HepG2 (cell line): Measurements from ENCODE around the gene EMC8. TPM values are rescaled to one million over a fixed set of nuclear protein-coding genes. Genes with fewer than 3 reads are reported as not detected.

Source experiments
- CREB1 ChIP-seq, 2 experiments: fragments of 450-650 bp in 1 of 2; IDR thresholded peaks; 2 replicates each; pipeline ENCODE4 v1.6.1; 2016 to 2017; ENCODE audit warnings: control low read depth in 1 of 2, mild to moderate bottlenecking in 1 of 2, missing compliant biosample characterization in 1 of 2, missing genetic modification characterization in 1 of 2
- ESRRA ChIP-seq: sonication (generic); formaldehyde crosslinking; IDR thresholded peaks from 2 replicates; pipeline ENCODE4 v1.5.1; 2020; ENCODE audit warnings: mild to moderate bottlenecking, low read depth, missing genetic modification reagents
- GABPA ChIP-seq, 2 experiments: IDR thresholded peaks; 2 replicates each; pipeline ENCODE4 v1.6.1; 2011 to 2016; ENCODE audit warnings: low read depth in 2 of 2, low read length in 1 of 2, missing biosample characterization in 1 of 2, missing genetic modification characterization in 1 of 2
- GLMP ChIP-seq: sonication (generic); formaldehyde crosslinking; IDR thresholded peaks from 2 replicates; pipeline ENCODE4 v1.9.0; 2021; ENCODE audit warnings: missing genetic modification reagents, mild to moderate bottlenecking, borderline replicate concordance
- HDAC1 ChIP-seq: sonication (generic); formaldehyde crosslinking; IDR thresholded peaks from 2 replicates; pipeline ENCODE4 v1.5.1; 2020; ENCODE audit warnings: mild to moderate bottlenecking, missing genetic modification reagents
- HNRNPUL1 ChIP-seq: fragments of 200-400 bp; formaldehyde crosslinking; IDR thresholded peaks from 2 replicates; pipeline ENCODE4 v1.6.1; 2017; ENCODE audit warnings: low read depth, mild to moderate bottlenecking, low read length, moderate library complexity
- REL ChIP-seq: sonication (generic); formaldehyde crosslinking; conservative IDR thresholded peaks from 2 replicates; pipeline ENCODE4 v1.8.0; 2022; ENCODE audit warnings: mild to moderate bottlenecking, missing genetic modification reagents, moderate library complexity
- SP2 ChIP-seq: sonication (generic); formaldehyde crosslinking; IDR thresholded peaks from 2 replicates; pipeline ENCODE4 v1.5.1; 2020; ENCODE audit warnings: mild to moderate bottlenecking, missing genetic modification reagents
- STAG1 ChIP-seq: sonication (generic); formaldehyde crosslinking; IDR thresholded peaks from 2 replicates; pipeline ENCODE4 v1.4.0; 2020; ENCODE audit warnings: missing genetic modification reagents
- USF2 ChIP-seq, 2 experiments: sonication (generic) in 1 of 2; formaldehyde crosslinking in 1 of 2; IDR thresholded peaks; 2 replicates each; pipeline versions ENCODE4 v1.5.1 to v1.6.1; 2011 to 2020; ENCODE audit warnings: borderline replicate concordance in 1 of 2, low read depth in 1 of 2, low read length in 1 of 2, mild to moderate bottlenecking in 1 of 2, missing genetic modification reagents in 1 of 2, moderate library complexity in 1 of 2
- ZFX ChIP-seq: sonication (generic); formaldehyde crosslinking; IDR thresholded peaks from 2 replicates; pipeline ENCODE4 v1.4.0; 2020; ENCODE audit warnings: mild to moderate bottlenecking, low read depth, missing genetic modification reagents, moderate library complexity
- ZNF260 ChIP-seq: sonication (generic); formaldehyde crosslinking; IDR thresholded peaks from 2 replicates; pipeline ENCODE4 v1.4.0; 2020; ENCODE audit warnings: missing genetic modification reagents, low read depth, mild to moderate bottlenecking, borderline replicate concordance
- ZSCAN31 ChIP-seq: sonication (generic); formaldehyde crosslinking; IDR thresholded peaks from 2 replicates; pipeline ENCODE4 v1.5.0; 2020; ENCODE audit warnings: low read depth, mild to moderate bottlenecking, missing genetic modification reagents
- polyA plus RNA-seq, 8 experiments: library from polyadenylated mRNA; depleted of rRNA in 3 of 8; stranded (reverse) in 7 of 8; unstranded in 1 of 8; fragments of >200 nt; fragmentation: Illumina TruSeq in 4 of 8; extraction: Trizol in 4 of 8; gene quantifications; 2 replicates each; pipeline versions ENCODE4 v1.2.1 to v1.2.3, GENCODE V29; 2011 to 2016; ENCODE audit warnings: low read depth in 4 of 8, missing spikeins in 1 of 8, mixed read lengths in 1 of 8; ENCODE audit not compliant: insufficient read depth in 1 of 8
- total RNA-seq, 5 experiments: library from RNA; depleted of rRNA; stranded (reverse); fragments of >200 nt; fragmentation: Illumina TruSeq; extraction: Trizol; gene quantifications; 2 replicates each; pipeline ENCODE4 v1.2.3, GENCODE V29; 2016; ENCODE audit warnings: low read depth in 1 of 5
- TF ChIP-seq, protein P1 (sequence below): sonication (generic); formaldehyde crosslinking; IDR thresholded peaks from 2 replicates; pipeline ENCODE4 v1.5.0; 2020; ENCODE audit warnings: mild to moderate bottlenecking, missing genetic modification reagents
- TF ChIP-seq, protein P2 (sequence below): fragments of 450-650 bp; IDR thresholded peaks from 2 replicates; pipeline ENCODE4 v1.6.1; 2017
- TF ChIP-seq, protein P3 (sequence below): sonication (generic); formaldehyde crosslinking; IDR thresholded peaks from 2 replicates; pipeline ENCODE4 v1.8.0; 2022; ENCODE audit warnings: mild to moderate bottlenecking, missing genetic modification reagents, moderate library complexity

The EMC8 gene
- total and polyA plus RNA-seq, 2 of the 13 experiments (the other 11 are each of a cell fraction or from before 2014, with no cell fraction given): 55.0 to 76.0 TPM

GRCh38 chr16:85844786-85845185, 45.4 kb upstream of the EMC8 start (continued):
- TF ChIP-seq, protein P1, sequence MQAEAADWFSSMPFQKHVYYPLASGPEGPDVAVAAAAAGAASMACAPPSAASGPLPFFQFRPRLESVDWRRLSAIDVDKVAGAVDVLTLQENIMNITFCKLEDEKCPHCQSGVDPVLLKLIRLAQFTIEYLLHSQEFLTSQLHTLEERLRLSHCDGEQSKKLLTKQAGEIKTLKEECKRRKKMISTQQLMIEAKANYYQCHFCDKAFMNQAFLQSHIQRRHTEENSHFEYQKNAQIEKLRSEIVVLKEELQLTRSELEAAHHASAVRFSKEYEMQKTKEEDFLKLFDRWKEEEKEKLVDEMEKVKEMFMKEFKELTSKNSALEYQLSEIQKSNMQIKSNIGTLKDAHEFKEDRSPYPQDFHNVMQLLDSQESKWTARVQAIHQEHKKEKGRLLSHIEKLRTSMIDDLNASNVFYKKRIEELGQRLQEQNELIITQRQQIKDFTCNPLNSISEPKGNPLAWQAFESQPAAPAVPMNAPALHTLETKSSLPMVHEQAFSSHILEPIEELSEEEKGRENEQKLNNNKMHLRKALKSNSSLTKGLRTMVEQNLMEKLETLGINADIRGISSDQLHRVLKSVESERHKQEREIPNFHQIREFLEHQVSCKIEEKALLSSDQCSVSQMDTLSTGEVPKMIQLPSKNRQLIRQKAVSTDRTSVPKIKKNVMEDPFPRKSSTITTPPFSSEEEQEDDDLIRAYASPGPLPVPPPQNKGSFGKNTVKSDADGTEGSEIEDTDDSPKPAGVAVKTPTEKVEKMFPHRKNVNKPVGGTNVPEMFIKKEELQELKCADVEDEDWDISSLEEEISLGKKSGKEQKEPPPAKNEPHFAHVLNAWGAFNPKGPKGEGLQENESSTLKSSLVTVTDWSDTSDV (CRISPR knock-in tag): no peak
- no peak for TF ChIP-seq REL (CRISPR knock-in tag)
- TF ChIP-seq ZSCAN31 (CRISPR knock-in tag): no peak
- TF ChIP-seq ZFX (CRISPR knock-in tag): no peak; the same call in 1 of the 2 replicates
- no peak for TF ChIP-seq ZNF260 (CRISPR knock-in tag)
- no peak for TF ChIP-seq CREB1 (IDR thresholded peaks at IDR 0.05)
- no peak for TF ChIP-seq CREB1 (CRISPR knock-in tag; IDR thresholded peaks at IDR 0.05)
- TF ChIP-seq HNRNPUL1: no peak
- peak; percentile 97 for TF ChIP-seq ESRRA (CRISPR knock-in tag)
- TF ChIP-seq STAG1 (CRISPR knock-in tag): no peak
- TF ChIP-seq USF2 (IDR thresholded peaks at IDR 0.05; ENCODE audit: low read depth, low read length): no peak
- no peak for TF ChIP-seq USF2 (CRISPR knock-in tag; IDR thresholded peaks at IDR 0.05; ENCODE audit: borderline replicate concordance)
- no peak for TF ChIP-seq GABPA (IDR thresholded peaks at IDR 0.05; ENCODE audit: low read depth, low read length)
- TF ChIP-seq GABPA (CRISPR knock-in tag; IDR thresholded peaks at IDR 0.05; ENCODE audit: low read depth): no peak
- TF ChIP-seq, protein P2, sequence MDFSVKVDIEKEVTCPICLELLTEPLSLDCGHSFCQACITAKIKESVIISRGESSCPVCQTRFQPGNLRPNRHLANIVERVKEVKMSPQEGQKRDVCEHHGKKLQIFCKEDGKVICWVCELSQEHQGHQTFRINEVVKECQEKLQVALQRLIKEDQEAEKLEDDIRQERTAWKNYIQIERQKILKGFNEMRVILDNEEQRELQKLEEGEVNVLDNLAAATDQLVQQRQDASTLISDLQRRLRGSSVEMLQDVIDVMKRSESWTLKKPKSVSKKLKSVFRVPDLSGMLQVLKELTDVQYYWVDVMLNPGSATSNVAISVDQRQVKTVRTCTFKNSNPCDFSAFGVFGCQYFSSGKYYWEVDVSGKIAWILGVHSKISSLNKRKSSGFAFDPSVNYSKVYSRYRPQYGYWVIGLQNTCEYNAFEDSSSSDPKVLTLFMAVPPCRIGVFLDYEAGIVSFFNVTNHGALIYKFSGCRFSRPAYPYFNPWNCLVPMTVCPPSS: no peak
- no peak for TF ChIP-seq GLMP (CRISPR knock-in tag)
- no peak for TF ChIP-seq SP2
- peak; percentile 57 for TF ChIP-seq HDAC1 (CRISPR knock-in tag)
- TF ChIP-seq, protein P3, sequence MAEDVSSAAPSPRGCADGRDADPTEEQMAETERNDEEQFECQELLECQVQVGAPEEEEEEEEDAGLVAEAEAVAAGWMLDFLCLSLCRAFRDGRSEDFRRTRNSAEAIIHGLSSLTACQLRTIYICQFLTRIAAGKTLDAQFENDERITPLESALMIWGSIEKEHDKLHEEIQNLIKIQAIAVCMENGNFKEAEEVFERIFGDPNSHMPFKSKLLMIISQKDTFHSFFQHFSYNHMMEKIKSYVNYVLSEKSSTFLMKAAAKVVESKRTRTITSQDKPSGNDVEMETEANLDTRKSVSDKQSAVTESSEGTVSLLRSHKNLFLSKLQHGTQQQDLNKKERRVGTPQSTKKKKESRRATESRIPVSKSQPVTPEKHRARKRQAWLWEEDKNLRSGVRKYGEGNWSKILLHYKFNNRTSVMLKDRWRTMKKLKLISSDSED (CRISPR knock-in tag): no peak
